Kidney capillary endothelial cell (primary cell): ENCODE measurements around the gene ARHGAP5.

Source experiments
- DNase-seq: peaks from one replicate; pipeline ENCODE4 v3.0.0-alpha.2; 2018; ENCODE audit warnings: low spot score

The ARHGAP5 gene

DNA sequence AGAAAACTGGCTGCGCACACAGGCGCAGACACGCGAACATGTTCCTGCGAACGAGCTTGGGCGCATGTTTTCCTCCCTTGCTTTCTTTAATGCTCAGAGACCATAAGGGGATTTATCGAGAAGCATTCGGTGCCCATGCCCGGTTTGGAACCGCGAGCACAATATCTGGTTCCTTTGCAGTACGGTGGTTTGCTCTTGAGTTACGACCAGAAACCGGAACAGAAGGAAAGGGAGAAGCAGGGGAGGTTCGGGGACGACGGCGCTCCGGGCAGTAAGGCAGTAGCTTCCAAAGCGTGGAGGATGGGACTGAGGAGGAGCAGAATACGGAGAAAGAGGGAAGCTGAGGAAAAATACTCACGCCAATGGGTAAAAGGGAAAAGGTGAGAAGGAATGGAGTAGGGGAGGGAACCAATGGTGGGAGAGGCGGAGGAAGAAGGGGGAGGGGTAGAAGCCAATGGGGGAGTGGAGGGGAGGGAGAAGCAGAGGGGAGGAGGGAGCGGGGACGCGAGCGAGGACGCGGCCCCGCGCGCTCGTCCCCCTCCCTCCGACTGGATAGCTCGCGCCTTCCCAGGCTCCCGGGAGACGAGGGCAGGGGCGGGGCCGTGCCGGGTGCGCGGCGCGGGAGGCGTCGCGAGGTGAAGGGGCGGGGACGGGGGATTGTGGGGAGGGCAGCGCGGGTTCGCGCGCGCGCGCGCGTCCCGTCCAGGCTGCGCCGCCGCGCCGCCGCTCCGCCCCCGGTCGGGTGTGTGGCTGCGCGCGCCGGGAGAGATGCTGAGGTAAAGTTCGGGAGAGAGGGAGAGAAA is 625 bp upstream of the ARHGAP5 start:
- DNase-seq, result peak; percentile 90

DNA sequence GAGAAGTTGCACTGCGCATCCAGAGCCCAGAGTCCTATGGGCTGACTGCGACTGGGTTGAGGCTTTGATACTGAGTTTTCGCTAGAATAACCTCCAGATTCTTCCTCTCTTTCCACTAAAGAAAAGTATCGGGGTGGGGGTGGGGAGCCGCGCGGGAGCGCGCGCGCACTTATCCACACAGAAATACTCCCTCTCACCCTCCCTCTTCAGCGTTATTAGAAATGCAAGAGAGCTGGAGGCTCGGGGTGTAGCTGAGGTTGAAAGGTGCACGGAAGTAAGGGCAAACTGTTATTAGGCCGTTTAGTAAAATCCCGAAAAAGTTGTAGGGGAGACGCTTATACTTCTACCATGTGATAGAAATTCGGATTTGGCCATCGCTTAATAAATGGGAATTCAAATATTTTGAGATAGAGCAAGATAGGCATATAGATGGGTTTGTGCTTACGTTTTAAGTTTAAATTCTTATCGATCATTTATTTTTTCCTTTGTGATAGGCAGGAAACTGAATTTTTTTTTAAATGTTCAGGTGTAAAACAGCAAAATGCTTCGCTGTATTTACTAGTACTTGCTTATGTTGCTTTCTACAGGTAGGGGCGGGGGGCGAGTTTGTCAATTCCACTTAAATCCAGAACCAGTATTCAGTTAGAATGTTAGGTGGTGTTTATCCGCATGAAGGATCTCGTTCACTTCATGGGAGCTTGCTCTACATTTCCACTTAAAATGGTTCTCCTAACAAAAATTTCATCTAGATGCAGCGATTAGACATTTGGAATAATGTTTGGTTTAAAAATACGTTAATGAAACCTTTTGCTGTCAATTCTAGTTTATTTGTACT is 1.1 kb downstream of the ARHGAP5 start:
- peak; percentile 29 for DNase-seq

DNA sequence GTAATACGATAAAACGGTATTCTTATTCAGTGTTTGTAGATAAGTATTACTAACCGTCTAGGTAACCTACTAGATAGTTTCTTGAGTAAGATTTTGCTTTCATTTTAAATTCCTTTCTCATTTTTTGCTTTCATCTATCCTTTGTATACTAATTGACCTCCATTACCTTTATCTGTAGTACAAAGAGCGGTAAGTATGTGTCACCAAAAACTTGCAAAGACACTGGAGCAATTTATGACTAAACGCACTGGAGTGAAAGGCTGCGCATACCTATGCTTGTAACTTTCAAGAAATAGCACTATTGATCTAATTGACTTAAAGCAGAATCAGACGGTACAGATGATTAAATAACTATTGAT is 1.7 kb downstream of the ARHGAP5 start:
- peak; percentile 30 for DNase-seq

DNA sequence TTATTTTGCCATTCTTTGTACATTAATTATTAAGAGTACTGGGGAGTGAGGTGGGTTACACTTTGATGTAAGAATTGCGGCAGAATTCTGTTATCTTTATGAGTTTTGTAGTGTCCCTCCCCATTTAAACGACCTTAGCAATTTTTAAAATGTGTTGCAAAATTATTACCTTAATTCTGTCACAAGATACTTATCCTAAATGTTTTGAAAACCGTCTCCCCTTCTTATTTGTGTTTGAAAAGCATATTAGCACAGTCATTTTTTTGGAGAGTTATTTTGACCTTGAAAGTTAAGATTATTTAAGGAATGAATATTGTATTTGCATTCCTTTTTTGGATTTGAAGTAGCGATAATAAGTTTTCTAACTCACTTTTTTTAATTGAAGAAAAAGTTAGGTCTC is 2.2 kb downstream of the ARHGAP5 start:
- no peak for DNase-seq

DNA sequence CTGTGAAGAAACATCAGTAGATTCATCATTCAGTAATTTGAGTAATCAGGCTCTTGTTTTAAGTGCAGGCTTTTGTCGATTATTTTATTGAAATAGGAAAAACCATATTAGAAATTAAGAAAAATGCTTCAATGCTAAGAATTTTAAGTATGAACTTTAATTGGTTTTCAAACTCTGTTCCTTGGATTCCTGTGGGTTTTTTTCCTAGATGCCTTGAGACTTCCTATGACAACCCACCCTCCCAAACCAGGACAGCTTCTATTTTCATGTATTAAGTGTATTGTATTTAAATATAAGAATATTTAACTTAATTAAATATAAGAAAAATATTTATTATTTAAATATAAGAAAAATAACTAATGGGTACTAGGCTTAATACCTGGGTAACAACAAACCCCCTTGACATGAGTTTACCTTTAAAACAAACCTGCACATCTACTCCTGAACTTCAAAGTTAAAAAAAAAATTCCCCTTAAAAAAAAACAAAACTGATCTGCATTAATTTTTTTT is 3.0 kb downstream of the ARHGAP5 start:
- no peak for DNase-seq

DNA sequence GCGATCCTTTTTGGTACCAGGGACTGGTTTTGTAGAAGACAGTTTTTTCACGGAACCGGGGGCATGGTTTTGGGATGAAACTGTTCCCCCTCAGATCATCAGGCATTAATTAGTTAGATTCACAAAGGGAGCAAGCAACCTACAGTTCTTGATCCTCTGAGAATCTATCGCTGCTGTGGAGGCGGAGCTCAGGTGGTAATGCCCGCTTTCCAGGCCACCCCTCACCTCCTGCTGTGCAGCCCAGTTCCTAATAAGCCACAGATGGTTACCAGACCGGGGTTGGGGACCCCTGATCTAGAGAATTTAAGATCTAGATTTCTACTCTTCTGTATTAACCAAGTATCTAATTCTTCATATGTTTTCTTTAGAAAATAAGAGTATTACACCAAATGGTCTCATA is 4.8 kb downstream of the ARHGAP5 start:
- DNase-seq, result no peak

DNA sequence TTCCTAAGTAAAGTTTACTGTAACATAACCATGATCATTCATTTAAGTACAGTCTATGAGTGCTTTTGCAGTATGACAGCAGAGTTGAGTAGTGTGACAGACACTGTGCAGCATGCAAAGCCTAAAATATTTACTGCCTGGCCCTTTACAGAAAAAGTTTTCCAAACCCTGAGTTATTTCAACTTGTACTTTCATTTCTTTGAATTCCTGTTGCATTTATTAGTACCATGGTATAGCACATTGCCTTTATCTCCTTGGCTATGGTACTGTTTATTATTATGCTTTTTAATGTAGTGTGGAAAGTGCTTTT is 6.2 kb downstream of the ARHGAP5 start:
- DNase-seq, result no peak

DNA sequence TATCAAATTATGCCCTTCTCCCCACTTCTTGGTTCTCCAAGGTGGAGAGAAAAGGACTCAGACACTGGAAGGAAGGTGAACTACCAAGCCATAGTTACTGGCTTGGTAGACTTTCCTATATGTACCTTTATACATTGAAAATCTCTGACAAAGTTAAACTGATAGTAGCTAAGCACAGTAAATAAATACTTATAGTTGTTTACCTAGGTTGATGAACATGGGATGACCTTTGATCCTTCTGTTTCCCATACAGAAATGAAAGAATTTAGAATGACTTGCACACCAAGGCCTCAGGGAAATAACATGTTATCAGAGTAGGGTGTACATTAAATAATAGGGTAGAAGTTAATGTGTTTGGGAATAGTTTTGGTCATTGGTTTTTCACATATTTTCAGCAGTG is 6.7 kb downstream of the ARHGAP5 start:
- DNase-seq, result no peak

DNA sequence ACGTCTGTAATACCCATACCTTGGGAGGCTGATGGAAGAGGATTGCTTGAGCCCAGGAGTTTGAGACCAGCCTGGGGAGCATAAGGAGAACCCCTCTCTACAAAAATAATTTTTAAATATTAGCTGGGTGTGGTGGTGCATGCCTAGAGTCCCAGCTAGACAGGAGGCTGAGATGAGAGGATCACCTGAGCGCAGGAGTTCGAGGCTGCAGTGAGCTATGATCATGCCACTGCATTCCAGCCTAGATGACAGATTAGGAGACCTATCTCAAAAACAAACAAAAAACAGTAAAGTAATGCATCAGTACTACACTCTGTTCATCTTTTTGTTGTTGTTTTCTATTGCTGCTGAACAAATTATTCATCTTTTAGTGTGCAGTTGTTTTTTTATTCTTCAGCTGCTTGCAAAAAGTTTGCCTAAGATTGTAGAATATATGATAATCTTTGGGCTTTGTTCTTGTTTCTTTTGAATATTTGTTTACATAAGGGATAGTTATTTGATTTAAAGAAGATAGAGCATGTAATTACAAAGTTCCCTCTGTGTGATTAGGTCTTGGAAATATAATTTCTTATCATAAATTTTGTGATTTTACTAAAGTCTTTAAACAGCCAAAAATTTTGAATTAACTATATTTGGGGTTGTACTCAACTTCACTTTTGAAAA is 8.2 kb downstream of the ARHGAP5 start:
- DNase-seq, result no peak

DNA sequence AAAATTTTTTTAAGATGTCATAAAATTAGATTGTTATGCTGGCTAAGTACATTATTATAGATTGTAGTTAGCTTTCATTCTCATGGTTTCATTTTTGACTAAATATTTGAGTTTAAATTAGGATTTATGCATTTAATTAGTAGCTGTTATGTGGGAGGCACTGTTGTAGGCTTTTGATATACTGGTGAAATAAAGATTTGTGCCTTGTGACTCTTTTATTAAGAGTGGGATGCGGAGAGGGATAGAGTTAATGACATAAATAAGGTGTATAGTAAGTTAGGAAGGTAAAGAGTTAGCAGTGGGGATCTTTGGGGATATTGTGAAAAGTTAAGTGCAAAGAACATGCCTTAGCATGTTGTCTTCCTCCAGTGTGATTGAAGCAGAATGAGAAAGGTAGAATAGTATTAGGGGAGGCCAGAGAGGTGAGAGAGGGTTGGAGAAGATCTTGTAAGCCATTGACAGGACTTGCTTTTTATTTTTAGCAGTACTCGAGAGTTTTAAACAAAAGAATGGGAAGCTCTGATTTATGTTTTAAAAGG is 8.8 kb downstream of the ARHGAP5 start:
- DNase-seq, result no peak

DNA sequence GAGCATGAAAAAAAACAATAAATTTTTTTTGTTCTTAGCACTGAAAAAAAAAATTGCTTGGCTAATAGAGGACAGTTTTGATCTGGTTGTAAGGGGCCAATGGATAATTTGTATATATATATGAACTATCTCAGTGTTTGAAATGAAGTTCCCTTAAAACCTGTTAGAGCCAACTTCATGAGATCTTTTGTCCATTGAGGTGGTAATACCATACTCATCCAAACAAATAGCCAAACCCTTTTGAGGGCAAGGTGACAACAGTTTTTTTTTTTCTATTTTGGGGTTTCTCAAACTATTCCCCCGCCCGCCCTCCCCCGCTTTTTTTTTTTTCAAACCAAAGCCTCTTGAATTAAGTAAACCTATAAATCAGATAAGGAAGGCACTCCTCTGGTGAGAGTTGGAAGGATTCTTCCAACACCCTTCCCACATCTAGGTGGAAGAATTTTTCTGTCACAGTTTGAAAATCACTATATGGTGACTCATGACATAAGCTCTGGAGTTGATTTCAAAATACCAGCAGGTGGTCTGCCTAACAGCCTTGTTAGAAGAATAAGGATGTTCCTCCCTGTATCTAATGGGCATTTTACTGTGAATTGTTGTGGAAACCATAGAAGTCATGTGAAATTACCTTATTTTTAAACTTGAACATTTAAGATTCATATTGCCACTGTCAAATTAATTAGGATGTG is 10.2 kb downstream of the ARHGAP5 start:
- no peak for DNase-seq

DNA sequence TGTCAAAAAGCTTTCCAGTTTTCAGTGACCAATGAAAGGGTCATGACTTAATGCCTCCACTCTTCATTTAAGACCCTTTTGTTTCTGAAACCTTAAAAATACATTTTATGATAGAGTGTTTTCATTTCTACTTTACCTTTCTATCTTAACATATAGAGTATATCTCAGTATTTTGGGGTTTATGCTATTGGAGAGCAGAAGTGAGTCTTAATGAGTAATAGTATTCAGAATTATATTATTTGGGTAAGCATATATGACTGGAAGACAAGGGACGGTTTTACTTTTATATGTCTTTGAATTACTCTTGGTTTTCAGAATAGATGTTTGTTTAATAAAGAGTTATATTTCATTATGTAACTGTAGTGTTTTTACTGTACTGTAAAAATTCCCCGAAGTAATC is 10.8 kb downstream of the ARHGAP5 start:
- DNase-seq, result no peak

DNA sequence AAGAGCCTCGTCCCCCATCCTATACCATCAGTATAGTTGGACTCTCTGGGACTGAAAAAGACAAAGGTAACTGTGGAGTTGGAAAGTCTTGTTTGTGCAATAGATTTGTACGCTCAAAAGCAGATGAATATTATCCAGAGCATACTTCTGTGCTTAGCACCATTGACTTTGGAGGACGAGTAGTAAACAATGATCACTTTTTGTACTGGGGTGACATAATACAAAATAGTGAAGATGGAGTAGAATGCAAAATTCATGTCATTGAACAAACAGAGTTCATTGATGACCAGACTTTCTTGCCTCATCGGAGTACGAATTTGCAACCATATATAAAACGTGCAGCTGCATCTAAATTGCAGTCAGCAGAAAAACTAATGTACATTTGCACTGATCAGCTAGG is 13.6 kb downstream of the ARHGAP5 start:
- DNase-seq, result no peak

DNA sequence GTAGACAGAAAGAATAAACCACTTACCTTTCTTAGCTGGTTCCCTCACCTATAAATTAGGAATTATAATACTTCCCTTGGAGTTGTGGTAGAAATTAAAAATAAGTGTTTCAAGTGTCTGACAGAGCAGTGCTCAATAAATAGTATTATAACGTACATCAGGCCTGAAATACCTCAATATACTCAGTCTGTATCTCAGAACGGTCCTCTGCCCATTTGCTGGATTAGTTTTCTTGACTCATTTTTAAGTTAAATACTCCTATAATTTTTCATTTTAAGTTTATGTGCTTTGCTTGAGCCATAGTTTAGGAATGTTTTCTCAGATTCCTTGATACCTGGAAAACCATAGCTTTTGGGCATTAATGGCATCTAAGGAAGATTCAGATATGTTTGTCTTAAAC is 22.4 kb downstream of the ARHGAP5 start:
- DNase-seq, result no peak

DNA sequence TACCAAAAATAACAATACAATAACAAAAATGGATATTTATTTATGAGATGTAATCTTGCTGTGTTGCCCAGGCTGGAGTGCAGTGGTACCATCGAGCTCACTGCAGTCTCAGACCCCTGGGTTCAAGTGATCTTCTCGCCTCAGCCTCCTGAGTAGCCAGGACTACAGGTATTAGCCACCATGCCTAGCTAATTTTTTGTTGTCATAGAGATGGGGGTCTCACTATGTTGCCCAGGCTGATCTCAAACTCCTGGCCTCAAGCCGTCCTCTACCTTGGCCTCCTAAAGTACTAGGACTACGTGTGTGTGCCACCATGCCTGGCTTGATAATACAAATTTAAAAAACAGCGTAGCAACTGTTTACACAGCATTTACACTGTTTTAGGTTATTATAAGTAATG is 23.1 kb downstream of the ARHGAP5 start:
- no peak for DNase-seq

DNA sequence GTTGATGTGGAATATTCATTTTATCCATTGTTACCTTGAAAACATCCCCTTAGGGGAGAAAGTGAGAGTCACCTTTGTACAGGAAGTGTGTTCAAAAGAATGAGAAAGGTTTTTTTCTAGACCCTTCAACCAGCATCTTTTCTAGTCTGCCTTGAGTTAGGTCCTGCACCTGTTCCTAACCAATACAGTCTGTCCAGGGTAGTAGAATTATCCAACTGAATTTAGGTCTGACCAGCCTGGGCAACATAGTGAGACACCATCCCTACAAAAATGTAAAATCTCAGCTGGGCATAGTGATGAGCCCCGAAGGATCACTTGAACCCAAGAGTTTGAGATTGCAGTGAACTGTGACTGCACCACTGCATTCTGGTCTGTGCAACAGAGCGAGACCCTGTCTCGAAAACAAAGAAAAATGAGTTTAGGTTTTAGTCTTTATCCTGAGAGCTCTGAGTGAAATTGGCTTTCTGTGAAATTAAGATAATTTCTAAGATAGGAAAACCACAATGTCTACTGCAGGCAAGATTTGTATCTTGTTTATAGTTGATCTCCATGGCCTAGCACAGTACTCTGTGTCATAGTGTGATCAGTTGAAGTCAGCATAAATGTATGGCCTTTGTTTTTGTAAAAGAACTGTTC is 25.2 kb downstream of the ARHGAP5 start:
- no peak for DNase-seq

DNA sequence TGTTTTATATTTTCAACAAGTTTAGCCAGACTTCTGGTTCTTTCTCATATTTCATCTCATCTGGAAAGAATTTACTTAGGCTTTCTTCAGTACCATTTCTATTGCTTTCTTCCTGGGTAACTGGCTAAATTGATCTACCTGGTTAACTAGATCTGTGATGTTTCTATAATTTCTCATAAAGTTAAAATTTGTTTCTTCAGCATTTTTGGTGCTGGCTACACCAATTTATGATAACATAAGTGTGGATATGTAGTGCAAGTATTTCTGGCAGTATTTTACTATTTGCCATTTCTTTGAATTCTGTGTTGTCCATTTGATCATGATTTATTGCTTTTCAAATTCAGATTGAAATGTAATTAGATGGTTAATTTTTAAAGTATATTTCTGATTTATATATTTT is 25.9 kb downstream of the ARHGAP5 start:
- no peak for DNase-seq

DNA sequence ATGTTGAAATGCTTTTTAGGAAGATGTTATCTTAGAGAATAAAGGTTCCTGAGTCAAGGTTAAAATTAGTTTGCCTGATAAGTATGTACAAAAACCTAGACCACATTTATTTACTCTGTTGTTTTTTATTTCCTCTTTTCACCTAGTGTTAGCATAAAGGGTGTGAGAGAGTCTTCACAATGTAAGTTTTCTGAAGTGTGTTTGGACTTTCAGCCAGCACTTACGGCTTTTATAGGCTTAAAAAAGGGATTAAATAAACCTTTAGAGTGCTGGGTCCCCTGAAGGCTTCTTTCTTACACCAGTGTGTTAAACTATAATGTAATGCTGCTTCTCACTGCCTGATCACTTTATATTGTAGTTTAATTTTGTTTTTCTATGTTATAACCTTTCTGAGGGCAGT is 27.2 kb downstream of the ARHGAP5 start:
- DNase-seq, result no peak

DNA sequence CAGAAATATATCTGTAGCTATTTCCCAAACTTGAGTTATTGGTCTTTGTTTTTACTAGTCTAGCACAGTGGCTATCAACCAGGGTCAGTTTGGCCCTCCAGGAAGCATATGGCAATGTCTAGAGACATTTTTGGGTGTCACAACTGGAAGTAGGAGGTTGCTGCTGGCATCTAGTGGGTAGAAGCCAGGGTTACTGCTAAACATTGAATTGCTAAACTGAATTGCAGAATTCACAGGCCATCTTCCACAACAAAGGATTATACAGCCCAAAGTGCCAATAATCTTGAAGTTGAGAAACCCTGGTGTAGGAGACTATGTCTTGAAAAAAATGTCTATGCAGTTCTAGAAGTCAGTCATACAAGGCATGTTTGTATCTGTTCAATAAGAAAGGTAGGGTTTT is 27.7 kb downstream of the ARHGAP5 start:
- no peak for DNase-seq

DNA sequence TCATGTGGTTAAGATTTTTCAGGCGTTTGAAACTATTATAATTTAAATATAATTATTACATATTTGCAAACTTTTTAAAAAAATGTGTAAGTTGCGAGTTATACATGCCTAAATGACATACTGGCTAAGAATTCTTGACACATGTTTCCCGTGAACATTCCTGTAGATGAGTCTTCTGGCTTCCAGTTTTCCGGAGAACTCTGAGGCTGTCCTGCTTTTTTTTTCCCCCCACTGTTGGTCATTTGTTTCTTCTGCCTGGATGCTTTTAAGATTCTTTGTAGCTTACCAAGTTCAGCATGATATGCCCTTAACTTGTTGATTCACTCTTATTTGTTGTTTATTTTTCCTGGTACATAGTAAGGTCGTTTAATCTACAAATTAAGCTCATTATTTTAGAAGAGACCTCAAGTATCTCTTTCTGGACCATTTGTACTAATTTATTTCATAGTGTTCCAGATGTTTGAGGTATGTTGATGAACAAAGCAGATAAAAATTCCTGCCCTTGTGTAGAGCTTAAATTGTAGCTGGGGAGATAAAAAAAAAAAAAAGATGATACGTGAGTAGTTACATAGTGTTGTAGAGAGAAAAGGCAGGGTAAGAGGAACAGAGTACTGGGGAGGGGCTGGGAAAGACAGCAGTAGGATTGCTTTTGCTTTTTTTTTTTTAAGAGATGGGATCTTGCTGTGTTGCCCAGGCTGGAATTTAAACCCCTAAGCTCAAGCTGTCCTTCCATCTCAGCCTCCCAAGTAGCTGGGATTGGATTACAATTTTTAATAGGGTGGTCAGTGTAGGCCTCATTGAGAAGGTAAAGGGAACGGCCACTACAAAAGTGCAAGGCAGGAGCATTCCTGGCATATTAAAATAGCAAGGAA is 32.8 kb downstream of the ARHGAP5 start:
- DNase-seq, result peak; percentile 46

DNA sequence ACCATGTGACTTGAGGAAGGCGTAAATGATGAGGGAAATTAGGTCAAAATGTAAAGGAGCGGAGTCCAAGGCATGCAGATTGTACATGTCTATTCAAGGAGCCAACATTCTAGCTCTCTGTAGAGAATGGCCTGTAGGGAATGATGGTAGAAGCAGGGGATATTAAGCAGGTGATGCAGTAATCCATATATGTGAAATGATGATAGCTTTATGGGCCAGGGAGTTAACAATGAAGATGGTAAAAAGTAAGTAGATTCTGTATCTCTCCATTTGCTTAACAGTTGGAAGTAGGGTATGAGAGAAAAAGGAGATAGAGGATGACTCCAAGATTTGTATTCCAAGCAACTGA is 33.4 kb downstream of the ARHGAP5 start:
- DNase-seq, result no peak
